ENCODE results near the gene SSTR3.

DNA sequence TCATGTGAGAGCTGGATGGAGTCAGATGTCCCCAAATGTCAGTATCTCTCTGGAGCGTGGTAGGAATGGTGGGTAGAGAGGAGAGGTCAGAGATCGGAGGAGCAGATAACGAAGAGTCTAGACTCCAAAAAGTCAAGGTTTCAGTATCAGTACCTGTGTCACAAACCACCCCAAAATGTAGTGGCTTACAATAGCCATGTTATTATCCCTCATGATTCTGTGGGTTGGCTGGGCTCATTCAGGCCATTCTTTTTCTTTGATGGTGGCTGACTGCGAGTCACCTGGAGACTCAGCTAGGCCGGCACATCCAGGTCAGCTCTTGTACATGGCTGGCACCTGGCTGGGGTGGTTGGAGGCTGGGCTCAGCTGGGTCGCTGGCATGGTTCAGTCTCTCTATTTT, 7.3 kb upstream of the SSTR3 start:
- no peak for TF ChIP-seq EZH2 (IDR thresholded peaks at IDR 0.05; ENCODE audit: borderline replicate concordance, low read depth, low read length, poor library complexity, severe bottlenecking)
- TF ChIP-seq, protein P1, sequence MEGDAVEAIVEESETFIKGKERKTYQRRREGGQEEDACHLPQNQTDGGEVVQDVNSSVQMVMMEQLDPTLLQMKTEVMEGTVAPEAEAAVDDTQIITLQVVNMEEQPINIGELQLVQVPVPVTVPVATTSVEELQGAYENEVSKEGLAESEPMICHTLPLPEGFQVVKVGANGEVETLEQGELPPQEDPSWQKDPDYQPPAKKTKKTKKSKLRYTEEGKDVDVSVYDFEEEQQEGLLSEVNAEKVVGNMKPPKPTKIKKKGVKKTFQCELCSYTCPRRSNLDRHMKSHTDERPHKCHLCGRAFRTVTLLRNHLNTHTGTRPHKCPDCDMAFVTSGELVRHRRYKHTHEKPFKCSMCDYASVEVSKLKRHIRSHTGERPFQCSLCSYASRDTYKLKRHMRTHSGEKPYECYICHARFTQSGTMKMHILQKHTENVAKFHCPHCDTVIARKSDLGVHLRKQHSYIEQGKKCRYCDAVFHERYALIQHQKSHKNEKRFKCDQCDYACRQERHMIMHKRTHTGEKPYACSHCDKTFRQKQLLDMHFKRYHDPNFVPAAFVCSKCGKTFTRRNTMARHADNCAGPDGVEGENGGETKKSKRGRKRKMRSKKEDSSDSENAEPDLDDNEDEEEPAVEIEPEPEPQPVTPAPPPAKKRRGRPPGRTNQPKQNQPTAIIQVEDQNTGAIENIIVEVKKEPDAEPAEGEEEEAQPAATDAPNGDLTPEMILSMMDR (conservative IDR thresholded peaks at IDR 0.05; ENCODE audit: low read depth, low read length) = no peak
